ENCODE measurements around the gene CYP11A1. TPM values are rescaled to one million over a fixed set of nuclear protein-coding genes. Genes with fewer than 3 reads are reported as not detected.

CYP11A1 gene
- total RNA-seq, 2 donors from 2014 or later: not detected

- DNase-seq (ENCODE audit: low spot score) (no peak), ATAC-seq (ENCODE audit: insufficient number of reproducible peaks, low FRiP score, low read depth) (no peak)
- H3K9me3 ChIP-seq: no peaks in the 10 kb centered on the region
- H3K4me1 ChIP-seq (ENCODE audit: control insufficient read depth in 1 of 2, low read depth in 2 of 2): no peaks in the 10 kb centered on the region
- H3K27me3 ChIP-seq (replicated peaks; ENCODE audit: insufficient read depth): no peaks in the 10 kb centered on the region
- no peaks in the 10 kb centered on the region for H3K36me3 ChIP-seq
- H3K27ac ChIP-seq: no peak overlapping the region
- H3K4me3 ChIP-seq: no peak overlapping the region
- TF ChIP-seq CTCF (IDR thresholded peaks at IDR 0.05): no peak
Observed at GRCh38 chr15:74332611-74333010, 34.8 kb downstream of the CYP11A1 start.

GRCh38 chr15:74332011-74332410 lies 35.4 kb downstream of the CYP11A1 start:
- TF ChIP-seq CTCF (IDR thresholded peaks at IDR 0.05): no peak
- DNase-seq (ENCODE audit: low spot score) (no peak), ATAC-seq (ENCODE audit: insufficient number of reproducible peaks, low FRiP score, low read depth) (no peak)
- no peaks in the 10 kb centered on the region for H3K9me3 ChIP-seq
- no peak overlapping the region for H3K4me3 ChIP-seq
- H3K36me3 ChIP-seq: no peaks in the 10 kb centered on the region
- no peaks in the 10 kb centered on the region for H3K4me1 ChIP-seq (ENCODE audit: control insufficient read depth in 1 of 2, low read depth in 2 of 2)
- H3K27me3 ChIP-seq (replicated peaks; ENCODE audit: insufficient read depth): no peaks in the 10 kb centered on the region
- H3K27ac ChIP-seq: no peak overlapping the region

DNA sequence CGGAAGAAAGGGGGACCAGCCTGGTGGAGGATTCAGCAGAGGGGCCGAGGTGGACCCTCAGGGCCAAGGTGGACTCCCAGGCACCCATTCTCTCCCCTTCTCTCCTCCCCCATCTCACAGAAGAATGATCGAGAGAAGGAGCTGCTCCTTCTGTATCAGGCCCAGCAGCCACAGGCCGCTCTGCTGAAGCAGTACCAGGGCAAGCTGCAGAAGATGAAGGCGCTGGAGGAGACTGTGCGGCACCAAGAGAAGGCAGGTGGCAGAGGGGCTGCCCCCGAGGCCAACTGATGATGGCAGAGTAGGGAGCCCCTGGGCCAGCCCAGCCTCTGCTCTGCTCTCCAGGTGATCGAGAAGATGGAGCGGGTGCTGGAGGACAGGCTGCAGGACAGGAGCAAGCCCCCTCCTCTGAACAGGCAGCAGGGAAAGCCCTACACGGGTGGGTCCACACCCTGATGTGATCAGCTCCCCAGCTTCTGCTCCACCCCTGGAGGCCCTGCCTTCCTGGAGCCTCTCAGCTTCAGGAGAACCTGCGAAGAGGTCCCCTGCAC lies 36.5 kb downstream of the CYP11A1 start:
- no peaks in the 10 kb centered on the region for H3K4me1 ChIP-seq (ENCODE audit: control insufficient read depth in 1 of 2, low read depth in 2 of 2)
- H3K36me3 ChIP-seq: no peaks in the 10 kb centered on the region
- no peaks in the 10 kb centered on the region for H3K9me3 ChIP-seq
- no peaks in the 10 kb centered on the region for H3K27me3 ChIP-seq (replicated peaks; ENCODE audit: insufficient read depth)
- TF ChIP-seq CTCF (IDR thresholded peaks at IDR 0.05): no peak
- ATAC-seq (ENCODE audit: insufficient number of reproducible peaks, low FRiP score, low read depth) (no peak), DNase-seq (ENCODE audit: low spot score) (no peak)
- H3K4me3 ChIP-seq: no peak overlapping the region
- H3K27ac ChIP-seq: no peak overlapping the region

DNA sequence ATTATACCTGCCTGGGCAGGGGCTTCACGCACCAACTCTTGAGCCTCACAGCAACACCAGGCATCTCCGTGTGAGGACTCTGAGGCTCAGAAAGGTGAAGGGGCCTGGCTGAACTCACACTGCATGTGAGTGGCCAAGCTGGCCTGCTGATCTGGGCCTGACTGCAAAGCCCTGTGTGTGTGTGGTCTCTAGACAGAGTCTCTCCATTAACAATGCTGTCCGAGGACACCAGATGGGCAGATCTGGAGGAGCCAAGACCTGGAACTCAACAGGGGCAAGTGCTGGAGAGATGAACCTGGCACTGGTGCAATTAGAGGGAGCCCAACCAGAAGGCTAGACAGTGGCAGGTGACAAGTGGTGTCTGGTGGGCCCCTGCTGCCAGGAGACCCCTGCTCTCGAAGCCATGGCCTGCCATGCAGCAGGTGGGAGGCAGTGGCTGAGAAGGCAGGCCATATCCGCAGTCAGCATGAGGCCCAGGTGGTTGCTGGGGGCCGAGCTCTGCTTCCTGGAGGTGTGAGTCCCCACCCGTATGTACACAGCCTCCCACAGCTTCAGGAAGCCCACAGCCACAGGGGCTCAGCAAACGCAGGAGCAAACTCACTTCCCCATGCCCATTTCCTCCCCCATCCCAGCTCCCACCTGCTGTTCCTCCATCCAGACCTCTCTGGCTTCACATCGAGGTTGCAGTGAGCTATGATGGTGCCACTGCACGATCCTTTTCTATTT lies 39.0 kb downstream of the CYP11A1 start:
- no peaks in the 10 kb centered on the region for H3K27me3 ChIP-seq (replicated peaks; ENCODE audit: insufficient read depth)

DNA sequence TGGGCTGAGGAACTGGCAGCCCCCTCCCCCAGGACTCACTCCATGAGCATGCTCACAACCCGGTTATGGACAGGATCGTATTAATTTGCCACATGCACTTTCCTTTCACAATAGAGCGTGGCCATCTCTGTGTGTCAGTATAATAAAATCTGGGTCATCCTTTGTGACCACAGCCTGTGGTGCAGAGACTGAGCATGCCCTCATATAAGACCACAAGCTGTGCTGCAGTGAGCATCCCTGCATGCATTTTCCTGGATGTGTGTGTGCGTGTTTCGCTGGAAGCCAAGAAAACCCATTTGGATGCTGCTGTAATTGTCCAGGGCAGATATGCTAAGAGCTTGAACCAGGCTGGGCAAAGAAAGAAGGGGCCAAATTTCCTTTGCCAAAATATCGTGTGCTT lies 39.7 kb downstream of the CYP11A1 start:
- ATAC-seq (ENCODE audit: insufficient number of reproducible peaks, low FRiP score, low read depth) (no peak), DNase-seq (ENCODE audit: low spot score) (no peak)
- Histone ChIP-seq H3K27me3 (replicated peaks; ENCODE audit: insufficient read depth) (no peaks in the 10 kb centered on the region), H3K27ac (no peak overlapping the region), H3K4me3 (no peak overlapping the region), H3K36me3 (no peaks in the 10 kb centered on the region), H3K4me1 (ENCODE audit: control insufficient read depth in 1 of 2, low read depth in 2 of 2) (no peaks in the 10 kb centered on the region), H3K9me3 (no peaks in the 10 kb centered on the region)
- TF ChIP-seq CTCF (IDR thresholded peaks at IDR 0.05): no peak

More for the DNA sequence above, 39.0 kb downstream of the CYP11A1 start:
- DNase-seq (ENCODE audit: low spot score): no peak
- no peak overlapping the region for H3K27ac ChIP-seq
- no peaks in the 10 kb centered on the region for H3K4me1 ChIP-seq (ENCODE audit: control insufficient read depth in 1 of 2, low read depth in 2 of 2)
- H3K36me3 ChIP-seq: no peaks in the 10 kb centered on the region
- no peak overlapping the region for H3K4me3 ChIP-seq
- no peak for TF ChIP-seq CTCF (IDR thresholded peaks at IDR 0.05)
- ATAC-seq (ENCODE audit: insufficient number of reproducible peaks, low FRiP score, low read depth): no peak
- H3K9me3 ChIP-seq: no peaks in the 10 kb centered on the region
